HG02981 (cell line): Measurements from ENCODE around the gene BICD2.

ENCODE experiments used
- ATAC-seq: cut with Tn5 transposase; IDR thresholded peaks from one replicate; pipeline ENCODE4 v1.9.1; 2021; ENCODE audit warnings: mild to moderate bottlenecking, moderate library complexity; ENCODE audit not compliant: unreplicated experiment

Gene BICD2

DNA sequence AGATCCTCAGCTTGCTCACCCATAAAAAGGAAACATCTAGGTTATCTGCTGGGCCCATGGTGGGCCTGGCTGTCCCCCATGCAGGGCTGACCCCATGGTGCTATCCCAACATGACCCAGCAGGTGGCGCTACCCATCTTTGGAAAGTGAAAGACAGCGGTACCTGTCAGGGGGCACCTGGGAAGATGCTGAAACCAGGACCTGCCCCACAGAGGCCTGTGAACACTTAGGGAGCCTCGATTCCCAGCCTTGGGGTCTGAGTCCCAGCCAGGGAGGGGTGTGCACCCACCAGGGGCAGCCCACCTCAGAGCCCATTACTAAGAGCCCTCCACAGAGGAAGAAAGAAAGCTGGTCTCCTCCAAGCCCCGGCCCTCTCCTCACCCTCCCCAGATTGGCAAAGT lies 48.1 kb downstream of the BICD2 start:
- ATAC-seq, result no peak

DNA sequence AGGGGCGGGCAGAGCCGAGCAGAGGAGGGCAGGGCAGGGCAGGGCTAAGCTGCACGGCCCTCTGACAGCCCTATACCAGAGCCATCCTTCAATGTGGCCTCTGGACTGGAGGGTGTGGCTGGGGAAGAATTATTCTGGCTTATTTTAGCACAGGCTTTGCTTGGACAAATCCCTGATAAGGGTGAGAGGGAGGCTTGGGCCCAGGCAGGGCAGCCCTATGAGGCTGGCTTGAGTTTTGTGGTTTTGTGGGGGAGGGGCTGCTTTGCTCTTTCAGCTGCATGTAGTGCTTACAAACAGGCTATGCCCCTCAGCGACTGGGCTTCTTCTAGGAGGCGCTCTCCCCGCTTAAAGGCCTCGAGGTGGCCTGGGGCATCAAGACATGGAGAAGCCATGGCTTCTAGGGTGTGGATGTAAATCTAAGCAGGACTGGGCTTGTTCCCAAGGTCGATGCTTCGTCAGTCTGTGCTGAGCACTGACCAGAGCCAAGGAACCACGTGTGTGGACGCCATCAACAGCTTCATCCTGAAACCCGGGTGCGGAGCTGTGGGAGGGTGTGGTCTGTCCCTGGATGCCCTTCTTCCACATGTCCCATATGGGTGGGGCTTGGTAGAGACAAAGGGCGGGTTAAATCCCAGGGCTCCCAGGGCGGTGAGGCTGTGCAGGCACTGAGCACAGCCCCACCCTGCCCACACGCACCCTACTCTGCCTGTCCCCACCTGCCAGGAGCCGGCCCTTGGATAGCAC lies 49.0 kb downstream of the BICD2 start:
- ATAC-seq, result no peak

DNA sequence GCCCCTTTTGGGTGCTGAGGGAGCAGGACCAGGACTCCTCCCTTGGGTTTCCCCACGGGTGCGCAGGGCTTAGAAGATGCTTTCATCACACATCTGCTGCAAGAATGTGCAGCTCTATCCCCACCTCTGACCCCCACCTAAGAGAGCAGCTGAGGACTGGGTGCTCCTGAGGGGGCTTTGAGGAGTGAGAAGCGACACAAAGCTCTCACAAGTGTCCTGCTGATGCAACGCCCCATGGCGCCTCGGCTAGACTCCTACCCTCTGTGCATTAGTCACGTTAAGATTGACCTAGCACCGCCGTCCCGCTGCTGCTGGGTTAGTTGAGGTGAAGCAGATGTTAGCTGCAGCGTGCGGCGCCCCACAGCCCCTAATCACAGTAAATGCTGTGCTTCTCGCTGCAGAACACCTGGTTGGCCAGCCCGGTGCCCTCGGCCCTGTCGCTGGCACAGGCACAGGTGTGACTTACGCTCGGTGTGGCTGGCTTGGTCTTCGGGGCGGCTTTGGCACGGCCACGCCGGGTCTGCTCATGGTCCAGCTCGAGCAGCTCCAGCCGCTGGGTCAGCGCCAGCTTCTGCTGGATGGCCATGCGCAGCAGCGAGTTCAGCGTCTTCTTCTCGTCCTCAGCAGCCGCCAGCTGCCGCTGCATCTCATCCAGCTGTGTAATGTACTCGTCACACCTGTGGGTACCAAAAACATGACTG lies 49.7 kb downstream of the BICD2 start:
- ATAC-seq, result no peak

DNA sequence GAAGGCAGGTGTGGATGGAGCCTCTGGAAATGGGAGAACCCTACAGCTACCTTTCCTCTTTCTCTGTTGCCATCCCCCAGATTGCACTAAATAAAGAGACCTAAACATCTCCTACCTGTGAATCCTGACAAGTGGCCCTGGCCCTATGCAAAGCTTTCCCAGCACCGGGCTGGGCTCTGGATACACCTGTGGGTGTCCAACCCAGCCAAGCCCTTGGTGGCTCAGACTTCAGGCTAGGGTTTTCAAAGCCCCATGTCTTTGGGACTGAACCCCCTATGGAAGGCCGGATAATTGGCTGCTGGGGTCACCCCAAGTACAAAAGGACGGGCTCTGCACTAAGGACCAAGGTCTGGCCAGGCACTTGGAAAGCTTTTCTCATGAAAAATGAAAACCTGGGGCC lies 50.6 kb downstream of the BICD2 start:
- ATAC-seq, result no peak

DNA sequence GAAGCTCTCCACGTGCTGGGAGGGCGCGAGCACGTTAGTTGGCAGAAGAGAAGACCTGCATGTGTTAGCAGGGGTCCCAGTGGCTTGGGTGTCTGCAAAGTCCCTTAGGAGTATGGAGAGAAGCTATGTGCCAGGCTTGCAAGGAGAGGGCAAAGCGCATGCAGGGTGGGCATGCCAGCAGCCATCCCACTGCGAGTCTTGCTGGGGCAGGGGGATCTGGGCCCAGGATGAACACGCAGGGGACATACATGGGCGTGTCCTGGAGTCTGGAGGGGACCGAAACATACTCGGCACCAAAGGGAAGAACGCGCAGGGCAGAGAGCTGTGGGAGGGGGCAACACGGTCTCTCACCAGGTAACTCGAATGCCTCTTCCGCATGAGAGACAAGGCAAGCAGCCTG lies 51.1 kb downstream of the BICD2 start:
- no peak for ATAC-seq

DNA sequence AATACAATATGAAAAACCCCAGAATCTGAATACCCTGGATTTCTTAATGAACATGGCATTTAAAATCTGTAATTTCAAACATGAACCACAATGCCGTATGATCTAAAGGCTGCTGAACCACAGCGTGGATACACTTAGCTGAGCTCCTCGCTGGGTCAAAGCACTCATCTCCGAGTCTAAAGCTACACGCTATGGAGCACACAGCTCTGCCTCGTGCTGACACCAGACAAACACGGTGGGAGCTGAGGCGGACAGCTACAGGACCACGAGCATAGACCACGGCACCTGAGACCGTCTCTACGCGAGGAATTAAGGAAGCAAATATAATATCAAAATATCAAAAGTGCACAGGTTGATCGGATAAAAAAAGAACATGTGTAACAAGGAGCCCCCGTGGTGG lies 51.9 kb downstream of the BICD2 start:
- no peak for ATAC-seq

DNA sequence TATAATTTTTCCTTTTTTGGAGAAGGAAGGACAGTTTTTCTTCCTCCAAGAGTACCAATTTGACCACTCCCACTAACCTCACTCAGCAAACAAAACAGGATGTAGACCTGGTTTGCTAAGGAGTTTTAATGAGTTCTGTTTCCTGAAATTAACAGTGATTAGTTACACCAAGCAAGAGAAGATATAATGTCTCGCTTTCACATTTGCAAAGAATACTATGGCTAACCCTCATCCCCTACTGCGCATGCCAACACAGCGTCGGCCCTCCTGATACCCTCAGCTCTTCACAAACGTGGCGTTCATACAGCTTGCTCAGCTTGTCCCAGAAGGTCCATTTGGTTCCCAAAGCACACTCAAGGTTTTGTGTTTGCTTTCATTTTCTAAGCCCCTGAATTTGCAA lies 52.8 kb downstream of the BICD2 start:
- ATAC-seq, result no peak

DNA sequence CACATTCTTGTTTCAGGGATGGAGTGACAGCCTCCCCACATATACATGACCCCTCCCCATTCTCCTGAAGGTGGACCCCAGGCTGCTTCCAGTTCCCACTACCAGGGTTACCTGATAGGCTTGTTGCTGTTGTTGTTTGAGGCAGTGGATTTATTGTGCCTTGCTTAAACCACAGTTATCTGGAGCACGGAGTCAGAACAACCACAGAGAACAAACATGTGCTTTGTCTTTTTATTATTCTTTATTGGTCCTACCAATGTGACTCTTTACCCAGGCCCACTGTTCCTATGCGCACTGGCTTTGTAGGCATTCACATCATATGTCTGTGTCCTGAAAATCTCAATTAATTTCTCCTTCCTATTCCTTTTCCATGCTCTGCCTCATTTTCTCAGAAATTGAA lies 53.5 kb downstream of the BICD2 start:
- ATAC-seq, result no peak

DNA sequence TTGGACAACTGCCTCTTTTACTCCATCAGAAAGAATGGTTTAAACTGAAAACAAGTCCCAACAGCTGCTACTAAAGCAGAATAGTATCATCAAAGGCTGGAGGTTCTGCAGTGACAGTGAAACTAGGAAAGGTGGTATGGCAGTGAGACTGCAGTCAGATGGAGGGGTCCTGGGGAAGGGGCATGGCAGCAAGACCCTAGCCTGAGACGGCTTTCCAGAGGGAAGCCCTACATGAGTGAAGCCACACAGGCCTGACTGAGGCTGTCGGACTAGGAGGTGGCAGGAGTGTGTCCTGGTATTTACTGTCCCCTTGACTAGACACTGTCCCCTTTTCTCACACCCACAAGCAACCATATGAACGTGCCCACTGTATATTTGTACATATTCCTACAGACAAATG lies 54.3 kb downstream of the BICD2 start:
- ATAC-seq, result no peak

DNA sequence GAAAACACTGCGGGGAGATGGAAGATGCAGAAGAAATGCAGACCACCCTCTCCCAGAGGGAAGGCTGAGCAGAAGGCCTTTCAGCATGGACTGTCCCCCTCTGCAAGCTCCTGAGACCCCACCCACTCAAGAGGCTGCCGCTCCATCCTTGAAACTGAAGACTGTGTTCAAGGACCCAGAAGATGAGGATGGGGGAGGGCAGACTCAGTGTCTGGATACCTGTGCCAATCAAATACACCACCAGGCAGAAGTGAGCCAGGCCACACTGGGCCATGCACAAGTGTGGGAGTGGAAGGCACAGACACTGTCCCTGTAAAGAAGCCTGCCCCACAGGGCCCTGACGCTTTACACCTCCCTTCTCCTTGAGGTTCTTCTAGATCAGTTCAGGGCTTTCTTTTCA lies 54.7 kb downstream of the BICD2 start:
- ATAC-seq, result no peak

DNA sequence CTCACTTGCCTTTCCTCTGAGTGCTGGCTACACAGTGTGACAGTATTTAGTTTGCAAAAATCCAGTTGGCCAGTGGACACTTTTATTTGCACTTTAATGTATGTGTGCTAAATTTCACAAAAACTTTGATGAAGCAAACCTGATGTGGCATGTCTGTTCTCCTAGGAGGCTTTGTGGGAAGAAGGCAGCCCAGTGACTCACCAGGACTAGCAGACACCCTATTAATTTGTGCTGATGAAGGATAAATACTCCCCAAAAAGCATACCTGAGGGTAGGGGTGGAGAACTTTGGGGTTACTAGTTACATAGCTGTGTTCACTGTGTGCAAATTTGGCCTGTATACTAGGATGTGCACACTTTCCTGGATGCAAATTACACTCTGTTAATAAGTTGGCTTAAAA lies 55.4 kb downstream of the BICD2 start:
- ATAC-seq, result no peak

DNA sequence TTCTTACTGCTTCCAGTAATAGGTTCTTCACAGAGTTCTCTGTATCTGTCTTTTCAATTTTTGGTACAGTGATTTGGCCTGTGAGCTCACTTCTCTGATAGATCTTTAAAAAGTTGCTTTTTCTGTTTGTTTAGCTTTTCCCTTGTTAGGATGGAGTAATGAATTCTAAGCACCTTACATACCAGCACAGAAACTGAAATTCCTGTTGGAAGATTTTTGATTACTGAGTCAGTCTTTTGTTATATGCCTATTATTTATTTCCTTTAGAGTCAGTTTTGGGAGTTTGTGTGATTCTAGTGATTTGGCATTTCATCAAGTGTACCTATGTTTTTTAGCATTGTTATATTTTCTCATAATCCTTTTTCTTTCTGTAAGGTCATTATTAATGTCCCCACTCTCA lies 57.1 kb downstream of the BICD2 start:
- ATAC-seq, result no peak

DNA sequence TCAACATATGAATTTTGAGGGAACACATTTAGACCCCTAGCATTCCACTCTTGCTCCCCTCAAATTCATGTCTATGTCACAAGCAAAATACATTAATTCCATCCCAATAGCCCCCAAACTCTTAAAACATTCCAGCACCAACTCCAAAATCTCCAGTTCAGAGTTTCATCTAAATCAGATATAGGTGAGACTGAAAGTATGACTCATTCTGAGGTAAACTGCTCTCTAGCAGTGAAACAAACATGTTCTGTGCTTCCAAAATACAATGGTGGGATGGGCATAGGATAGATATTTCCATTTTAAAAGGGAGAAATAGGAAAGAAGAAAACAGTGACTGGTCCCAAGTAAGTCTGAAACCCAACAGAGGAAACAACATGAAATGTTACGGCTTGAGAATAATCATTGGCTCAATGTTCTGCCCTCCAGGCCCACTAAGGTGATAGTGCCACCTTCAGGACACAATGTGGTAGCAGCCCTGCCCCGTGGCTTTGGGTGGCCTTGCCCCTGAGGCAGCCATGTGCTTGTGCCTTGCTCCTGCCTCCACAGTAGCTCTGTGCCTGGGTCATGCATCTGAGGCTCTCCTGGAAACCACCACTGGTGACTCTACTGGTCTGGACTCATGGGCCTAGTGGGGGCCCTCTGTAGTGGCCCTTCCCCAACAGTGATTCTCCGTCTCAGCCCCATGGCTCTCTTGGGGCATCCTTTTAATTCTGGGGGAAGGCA lies 58.3 kb downstream of the BICD2 start:
- no peak for ATAC-seq

DNA sequence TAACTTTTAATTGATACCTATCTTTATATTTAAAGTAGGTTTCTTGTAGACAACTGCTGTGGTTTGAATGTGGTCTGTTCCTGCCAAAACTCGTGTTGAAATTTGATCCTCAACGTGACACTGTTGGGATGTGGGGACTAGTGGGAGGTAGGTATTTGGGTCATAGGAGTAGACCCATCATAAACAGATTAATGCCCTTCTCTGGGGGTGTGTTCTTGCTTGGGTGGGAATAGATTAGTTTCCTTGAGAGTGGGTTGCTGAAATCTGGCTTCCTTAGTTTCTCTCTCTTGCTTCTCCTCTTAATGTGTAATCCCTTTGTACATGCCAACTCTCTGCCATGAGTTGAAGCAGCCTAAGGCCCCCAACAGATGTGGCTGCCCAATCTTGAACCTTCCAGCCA lies 60.1 kb downstream of the BICD2 start:
- ATAC-seq, result no peak

DNA sequence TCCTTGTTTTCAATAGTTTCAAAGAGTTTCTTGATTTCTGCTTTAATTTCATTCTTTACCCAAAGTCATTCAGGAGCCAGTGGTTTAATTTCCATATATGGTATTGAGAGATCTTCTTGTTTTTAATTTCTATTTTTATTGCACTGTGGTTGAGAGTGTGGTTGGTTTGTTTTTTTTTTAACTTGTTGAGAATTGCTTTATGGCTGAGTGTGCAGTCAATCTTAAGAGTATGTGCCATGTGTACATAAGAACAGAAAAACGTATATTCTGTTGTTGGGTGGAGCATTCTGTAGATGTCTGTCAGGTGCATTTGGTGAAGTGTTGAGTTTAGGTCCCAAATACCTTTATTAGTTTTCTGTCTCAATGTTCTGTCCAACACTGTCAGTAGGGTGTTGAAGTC lies 68.0 kb downstream of the BICD2 start:
- no peak for ATAC-seq

DNA sequence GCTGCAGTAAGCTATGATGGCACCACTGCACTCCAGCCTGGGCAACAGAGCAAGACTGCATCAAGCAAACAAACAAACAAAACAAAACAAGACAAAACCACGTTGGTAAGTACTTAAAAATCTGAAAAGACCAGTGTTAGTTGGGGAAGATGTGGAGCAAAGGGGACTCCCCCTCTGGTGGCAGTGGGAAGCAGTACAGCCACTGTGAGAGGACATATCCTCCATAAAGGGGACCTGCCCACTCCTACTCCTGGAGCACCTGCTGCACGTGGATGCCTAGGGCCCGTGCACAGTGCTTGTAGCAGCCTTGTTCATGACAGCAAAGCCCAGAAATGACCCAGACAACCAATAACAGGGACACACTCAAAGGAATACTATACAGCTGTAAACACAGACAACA lies 77.7 kb downstream of the BICD2 start:
- no peak for ATAC-seq

DNA sequence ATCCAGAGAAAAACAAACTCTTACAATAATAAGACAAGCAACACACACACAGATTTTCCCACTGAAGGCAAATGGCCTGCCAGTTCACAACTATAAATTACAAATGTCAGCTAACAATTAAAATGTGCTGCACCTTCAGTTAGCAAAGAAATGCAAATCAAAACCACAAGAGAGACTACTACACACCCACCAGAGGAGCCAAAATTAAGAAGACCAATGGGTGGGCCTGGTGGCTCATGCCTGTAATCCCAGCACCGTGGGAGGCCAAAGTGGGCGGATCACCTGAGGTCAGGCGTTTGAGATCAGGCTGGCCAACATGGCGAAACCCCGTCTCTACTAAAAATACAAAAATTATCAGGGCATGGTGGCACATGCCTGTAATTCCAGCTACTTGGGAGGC lies 79.6 kb downstream of the BICD2 start:
- no peak for ATAC-seq

DNA sequence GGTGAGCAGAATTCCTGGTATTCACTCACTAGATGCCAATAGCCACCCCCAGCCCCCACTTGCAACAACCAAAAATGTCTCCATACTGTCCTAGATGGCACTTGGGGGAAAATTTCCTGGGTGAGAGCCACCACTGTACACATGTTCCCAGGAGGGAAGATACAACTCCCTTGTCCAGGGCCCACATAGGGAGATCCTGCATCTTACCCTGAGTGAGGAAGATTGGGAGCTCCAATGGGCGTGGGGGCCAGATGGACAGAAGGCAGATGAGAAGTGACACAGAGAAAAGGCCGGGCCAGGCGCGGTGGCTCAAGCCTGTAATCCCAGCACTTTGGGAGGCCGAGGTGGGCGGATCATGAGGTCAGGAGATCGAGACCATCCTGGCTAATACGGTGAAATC lies 82.4 kb downstream of the BICD2 start:
- no peak for ATAC-seq

DNA sequence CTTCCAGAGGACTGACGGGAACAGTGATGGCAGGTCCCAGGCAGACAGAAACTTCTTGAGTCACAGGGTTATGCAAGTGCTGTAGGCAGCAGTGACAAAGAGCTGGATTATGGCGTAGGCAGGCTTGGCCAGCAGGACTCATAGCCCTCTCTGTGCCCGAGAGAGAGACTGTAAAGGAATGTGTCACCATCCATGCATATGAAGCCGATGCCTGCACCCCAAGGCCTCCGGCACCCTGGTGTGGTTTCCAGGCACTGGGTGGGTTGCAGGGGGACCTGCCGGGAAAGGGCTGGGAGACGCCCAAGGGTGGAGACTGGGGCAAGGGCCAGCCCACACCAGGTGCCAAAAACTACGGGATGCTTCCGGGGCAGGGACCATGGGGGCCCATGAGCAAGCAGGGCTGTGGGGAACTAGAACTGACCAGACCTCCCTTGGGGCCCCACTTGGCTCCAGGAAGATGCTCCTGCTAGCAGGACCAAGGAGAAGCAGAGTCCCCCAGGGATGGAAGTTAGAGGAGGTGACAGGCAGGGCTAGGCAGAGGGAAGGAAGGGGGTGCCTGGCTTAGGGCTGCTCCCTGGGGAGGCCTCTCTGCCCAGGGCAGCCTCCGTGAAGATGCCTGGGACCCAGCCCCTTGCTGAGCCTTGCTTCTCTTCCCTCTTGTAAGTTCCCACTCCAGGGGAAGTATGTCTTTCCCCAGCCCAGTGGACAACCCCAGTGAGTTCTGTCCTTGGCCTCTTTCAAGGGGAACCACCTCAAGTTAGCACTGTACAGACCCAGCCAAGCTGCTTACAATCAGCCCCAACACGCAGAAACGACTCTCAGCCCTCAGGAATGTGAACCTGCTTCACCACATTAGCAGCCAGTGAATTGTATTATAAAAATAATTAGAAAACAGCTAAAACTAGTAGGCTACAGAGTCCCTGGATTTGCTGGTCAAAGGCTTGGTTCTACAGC lies 84.2 kb downstream of the BICD2 start:
- no peak for ATAC-seq

DNA sequence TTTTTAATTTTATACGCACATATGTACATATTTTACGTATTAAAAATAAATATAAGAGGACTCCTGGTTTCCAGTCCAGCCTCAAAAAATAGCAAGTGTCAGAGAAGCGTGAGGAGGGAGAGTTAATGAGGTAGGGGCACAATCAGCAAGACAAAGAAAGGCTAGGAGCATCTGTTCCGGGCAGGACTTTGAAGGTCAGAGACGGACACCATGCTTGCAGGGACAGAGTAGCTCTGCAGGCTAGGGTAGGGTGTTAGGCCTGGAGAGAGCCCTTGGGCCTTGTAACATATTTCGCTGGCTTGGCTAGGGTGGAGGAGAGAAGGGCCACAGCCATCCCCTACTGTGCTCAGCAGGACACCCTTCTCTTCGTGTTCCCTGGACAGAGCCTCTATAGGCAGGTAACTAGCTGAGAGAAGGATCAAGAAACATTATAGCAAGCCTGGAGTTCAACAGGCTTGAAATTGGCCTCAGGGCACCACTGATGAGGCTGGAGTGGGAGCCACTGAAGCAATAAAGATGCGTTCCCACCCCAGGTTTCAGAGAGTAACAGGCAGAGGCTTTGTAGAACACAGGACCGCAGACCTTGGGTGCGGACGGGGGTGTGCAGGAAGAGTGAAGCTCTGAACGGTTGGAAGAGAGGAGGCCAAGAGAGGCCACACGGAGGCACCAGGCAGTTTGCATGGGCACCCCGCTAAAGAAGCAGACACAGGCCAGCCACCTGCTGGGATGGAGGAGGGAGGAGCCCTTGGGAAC lies 85.0 kb downstream of the BICD2 start:
- no peak for ATAC-seq
